ENCODE data around the gene IFI44L. TPM values are rescaled to one million over a fixed set of nuclear protein-coding genes. Genes with fewer than 3 reads are reported as not detected.

Gene IFI44L
- total and polyA plus RNA-seq, 2 of the 13 experiments (the other 11 are each of a cell fraction or from before 2014, with no cell fraction given), result 0.04 TPM

DNA sequence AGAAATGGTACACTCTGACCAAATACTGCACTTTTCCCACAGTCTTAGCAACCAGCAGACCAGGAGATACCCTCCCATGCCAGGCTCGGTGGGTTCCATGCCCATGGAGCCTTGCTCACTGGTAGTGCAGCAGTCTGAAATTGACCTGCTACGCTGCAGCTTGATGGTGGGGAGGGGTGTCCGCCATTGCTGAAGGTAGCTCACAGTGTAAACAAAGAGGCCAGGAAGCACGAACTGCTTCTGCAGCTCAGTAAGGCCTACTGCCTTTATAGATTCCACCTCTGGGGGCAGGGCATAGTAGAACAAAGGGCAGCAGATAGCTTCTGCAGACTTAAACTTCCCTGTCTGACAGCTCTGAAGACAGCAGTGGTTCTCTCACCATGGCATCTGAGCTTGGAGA is 12.3 kb upstream of the IFI44L start (continued):
- TF ChIP-seq ARID4A (CRISPR knock-in tag; IDR thresholded peaks at IDR 0.05; ENCODE audit: borderline replicate concordance), result peak; percentile 20
- TF ChIP-seq U2AF2 (IDR thresholded peaks at IDR 0.05; ENCODE audit: low read depth, low read length), result no peak
- no peak for TF ChIP-seq SNAPC2 (CRISPR knock-in tag; IDR thresholded peaks at IDR 0.05)
- no peak for TF ChIP-seq ZNF382 (CRISPR knock-in tag; IDR thresholded peaks at IDR 0.05; ENCODE audit: borderline replicate concordance)
- peak; percentile 62; the same call in 1 of the 2 replicates for TF ChIP-seq BRD4 (CRISPR knock-in tag; IDR thresholded peaks at IDR 0.05)
- no peak for TF ChIP-seq JUNB (CRISPR knock-in tag; IDR thresholded peaks at IDR 0.05; ENCODE audit: borderline replicate concordance)
- TF ChIP-seq GZF1 (CRISPR knock-in tag; IDR thresholded peaks at IDR 0.05), result no peak
- TF ChIP-seq ZNF292 (CRISPR knock-in tag; IDR thresholded peaks at IDR 0.05; ENCODE audit: borderline replicate concordance, low read depth), result 0 out of 2 replicates have a peak, but pooled peaks have one; percentile 42
- TF ChIP-seq, protein P1, sequence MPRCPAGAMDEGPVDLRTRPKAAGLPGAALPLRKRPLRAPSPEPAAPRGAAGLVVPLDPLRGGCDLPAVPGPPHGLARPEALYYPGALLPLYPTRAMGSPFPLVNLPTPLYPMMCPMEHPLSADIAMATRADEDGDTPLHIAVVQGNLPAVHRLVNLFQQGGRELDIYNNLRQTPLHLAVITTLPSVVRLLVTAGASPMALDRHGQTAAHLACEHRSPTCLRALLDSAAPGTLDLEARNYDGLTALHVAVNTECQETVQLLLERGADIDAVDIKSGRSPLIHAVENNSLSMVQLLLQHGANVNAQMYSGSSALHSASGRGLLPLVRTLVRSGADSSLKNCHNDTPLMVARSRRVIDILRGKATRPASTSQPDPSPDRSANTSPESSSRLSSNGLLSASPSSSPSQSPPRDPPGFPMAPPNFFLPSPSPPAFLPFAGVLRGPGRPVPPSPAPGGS (CRISPR knock-in tag; IDR thresholded peaks at IDR 0.05), result no peak
- TF ChIP-seq FOXC1 (CRISPR knock-in tag; IDR thresholded peaks at IDR 0.05; ENCODE audit: borderline replicate concordance), result 0 out of 2 replicates have a peak, but pooled peaks have one; percentile 27
